Measurements from ENCODE around the gene KCTD16.

GRCh38 chr5:144298658-144299057 lies 128.0 kb downstream of the KCTD16 start:
- TF ChIP-seq EZH2 (IDR thresholded peaks at IDR 0.05; ENCODE audit: borderline replicate concordance) = no peak
- TF ChIP-seq, protein P1, sequence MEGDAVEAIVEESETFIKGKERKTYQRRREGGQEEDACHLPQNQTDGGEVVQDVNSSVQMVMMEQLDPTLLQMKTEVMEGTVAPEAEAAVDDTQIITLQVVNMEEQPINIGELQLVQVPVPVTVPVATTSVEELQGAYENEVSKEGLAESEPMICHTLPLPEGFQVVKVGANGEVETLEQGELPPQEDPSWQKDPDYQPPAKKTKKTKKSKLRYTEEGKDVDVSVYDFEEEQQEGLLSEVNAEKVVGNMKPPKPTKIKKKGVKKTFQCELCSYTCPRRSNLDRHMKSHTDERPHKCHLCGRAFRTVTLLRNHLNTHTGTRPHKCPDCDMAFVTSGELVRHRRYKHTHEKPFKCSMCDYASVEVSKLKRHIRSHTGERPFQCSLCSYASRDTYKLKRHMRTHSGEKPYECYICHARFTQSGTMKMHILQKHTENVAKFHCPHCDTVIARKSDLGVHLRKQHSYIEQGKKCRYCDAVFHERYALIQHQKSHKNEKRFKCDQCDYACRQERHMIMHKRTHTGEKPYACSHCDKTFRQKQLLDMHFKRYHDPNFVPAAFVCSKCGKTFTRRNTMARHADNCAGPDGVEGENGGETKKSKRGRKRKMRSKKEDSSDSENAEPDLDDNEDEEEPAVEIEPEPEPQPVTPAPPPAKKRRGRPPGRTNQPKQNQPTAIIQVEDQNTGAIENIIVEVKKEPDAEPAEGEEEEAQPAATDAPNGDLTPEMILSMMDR (IDR thresholded peaks at IDR 0.05; ENCODE audit: poor library complexity) = no peak
